AG10803 (cell line): ENCODE measurements around the gene AFF1.
A peak's percentile ranks its signal among the peaks of the same experiment; 100 is the strongest.

ENCODE experiments used
- DNase-seq: peaks from one replicate; pipeline ENCODE4 v3.0.0; 2010; ENCODE audit warnings: low read depth
- H3K4me3 ChIP-seq: 2 replicates; pipeline ENCODE4 v1.5.1; 2011; ENCODE audit warnings: mild to moderate bottlenecking, low read length, control low read depth
- TF ChIP-seq, protein P1 (sequence below): conservative IDR thresholded peaks from 2 replicates; pipeline ENCODE4 v1.5.1; 2011; ENCODE audit warnings: mild to moderate bottlenecking, low read length, control low read depth, inconsistent platforms

Gene AFF1

DNA sequence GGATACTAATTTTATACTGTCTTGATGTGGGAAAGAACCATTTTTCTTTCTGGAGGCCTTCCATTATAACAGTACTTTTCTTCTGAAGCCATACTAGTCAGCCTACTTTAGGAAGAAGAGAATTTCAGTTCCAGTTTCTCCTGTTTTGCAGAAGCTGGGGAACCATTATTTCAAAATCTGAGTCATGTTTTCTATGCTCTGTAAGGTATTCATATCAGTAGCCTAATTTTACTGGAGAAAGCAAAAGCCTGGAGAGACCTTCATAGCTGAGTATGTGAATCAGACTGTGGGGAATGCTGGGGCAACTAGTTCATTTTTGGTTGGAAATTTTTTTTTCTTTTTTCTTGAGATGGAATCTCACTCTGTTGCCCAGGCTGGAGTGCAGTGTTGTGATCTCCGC lies 22.4 kb downstream of the AFF1 start:
- H3K4me3 ChIP-seq = no peak overlapping the region
- DNase-seq = peak; percentile 78
- TF ChIP-seq, protein P1, sequence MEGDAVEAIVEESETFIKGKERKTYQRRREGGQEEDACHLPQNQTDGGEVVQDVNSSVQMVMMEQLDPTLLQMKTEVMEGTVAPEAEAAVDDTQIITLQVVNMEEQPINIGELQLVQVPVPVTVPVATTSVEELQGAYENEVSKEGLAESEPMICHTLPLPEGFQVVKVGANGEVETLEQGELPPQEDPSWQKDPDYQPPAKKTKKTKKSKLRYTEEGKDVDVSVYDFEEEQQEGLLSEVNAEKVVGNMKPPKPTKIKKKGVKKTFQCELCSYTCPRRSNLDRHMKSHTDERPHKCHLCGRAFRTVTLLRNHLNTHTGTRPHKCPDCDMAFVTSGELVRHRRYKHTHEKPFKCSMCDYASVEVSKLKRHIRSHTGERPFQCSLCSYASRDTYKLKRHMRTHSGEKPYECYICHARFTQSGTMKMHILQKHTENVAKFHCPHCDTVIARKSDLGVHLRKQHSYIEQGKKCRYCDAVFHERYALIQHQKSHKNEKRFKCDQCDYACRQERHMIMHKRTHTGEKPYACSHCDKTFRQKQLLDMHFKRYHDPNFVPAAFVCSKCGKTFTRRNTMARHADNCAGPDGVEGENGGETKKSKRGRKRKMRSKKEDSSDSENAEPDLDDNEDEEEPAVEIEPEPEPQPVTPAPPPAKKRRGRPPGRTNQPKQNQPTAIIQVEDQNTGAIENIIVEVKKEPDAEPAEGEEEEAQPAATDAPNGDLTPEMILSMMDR = no peak

DNA sequence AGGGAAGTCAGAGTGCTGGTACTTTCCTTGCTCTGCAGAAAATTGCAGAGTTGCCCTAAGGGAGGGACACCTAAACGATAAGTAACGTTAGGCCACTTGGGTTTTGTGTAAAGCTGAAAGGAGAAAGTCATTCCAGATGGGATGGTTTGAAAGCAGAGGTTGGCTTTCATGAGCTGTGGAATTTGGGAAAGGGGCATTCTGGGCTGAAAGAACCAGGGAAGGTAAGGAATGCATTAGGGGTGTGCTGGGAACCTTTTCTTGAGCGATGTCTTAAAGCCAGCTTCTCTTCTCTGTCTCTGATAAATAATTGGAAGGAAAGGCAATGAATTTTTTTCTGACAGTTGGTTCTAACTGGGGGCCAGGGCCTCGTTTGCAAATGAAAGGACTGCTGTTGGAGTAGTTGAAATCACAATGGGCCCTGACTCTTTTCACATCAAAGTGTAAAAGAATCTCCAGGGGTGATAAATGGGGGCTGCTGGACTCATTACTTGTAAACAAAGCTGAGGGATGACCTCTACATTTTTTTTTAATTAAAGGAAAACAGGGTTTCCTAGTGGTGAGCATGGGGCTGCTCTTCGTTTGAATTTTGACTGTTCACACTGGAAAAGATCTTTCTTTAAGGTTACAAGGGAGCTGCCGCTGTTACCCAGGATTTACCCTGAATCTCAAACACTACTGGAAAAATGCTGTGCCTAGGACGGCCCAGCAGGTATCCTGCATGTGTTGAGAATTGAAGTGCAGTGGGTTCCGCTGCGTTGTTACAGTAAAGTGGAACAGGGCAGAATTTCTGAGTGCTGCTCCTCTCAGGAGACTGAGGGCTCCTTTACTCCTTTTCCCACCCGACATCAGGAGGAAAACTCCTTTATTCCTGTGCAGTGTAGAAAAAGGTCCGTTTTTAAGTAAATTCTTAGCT lies 25.0 kb downstream of the AFF1 start:
- no peak overlapping the region for H3K4me3 ChIP-seq
- TF ChIP-seq, protein P1 = no peak
- DNase-seq = no peak

DNA sequence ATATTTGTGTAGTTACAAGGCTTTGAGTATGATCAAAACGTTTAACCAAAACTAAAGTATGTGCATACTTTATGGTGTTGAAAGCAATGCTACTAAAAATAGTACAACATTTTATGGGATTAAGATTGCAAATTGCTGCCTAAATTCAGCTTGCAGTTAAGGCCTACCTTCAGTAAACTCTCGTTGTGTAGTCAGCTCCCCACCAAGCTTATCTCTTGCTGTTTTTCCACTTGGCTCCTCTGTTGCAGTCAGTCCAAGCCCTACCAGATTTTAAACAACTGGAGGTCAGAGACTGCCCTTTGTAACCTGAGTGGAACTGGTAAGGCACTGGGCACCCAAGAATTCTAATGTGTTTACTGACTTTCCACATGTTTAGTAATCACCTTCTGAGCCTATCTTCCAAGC lies 25.7 kb downstream of the AFF1 start:
- TF ChIP-seq, protein P1 = no peak
- peak; percentile 48 for DNase-seq
- H3K4me3 ChIP-seq = no peak overlapping the region

DNA sequence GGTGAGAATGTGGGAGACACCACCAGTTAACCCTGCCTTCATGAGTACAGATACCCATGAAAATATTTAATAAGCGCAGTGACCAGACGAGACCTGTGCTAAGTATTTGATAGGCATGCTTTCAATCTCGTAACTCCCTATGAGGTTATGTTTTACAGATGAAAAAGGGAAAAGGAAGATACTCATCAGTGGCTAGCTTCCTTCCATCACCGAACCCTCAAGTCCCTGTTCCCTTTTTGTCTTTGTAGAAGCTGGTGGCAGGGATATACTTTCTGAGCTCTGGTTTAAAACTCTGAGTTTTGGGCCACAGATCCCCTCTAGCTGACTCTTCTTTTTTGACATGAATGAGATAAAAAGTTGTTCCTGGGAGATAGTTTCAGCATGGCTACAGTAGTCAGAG lies 26.3 kb downstream of the AFF1 start:
- DNase-seq = no peak
- TF ChIP-seq, protein P1 = no peak
- no peak overlapping the region for H3K4me3 ChIP-seq

DNA sequence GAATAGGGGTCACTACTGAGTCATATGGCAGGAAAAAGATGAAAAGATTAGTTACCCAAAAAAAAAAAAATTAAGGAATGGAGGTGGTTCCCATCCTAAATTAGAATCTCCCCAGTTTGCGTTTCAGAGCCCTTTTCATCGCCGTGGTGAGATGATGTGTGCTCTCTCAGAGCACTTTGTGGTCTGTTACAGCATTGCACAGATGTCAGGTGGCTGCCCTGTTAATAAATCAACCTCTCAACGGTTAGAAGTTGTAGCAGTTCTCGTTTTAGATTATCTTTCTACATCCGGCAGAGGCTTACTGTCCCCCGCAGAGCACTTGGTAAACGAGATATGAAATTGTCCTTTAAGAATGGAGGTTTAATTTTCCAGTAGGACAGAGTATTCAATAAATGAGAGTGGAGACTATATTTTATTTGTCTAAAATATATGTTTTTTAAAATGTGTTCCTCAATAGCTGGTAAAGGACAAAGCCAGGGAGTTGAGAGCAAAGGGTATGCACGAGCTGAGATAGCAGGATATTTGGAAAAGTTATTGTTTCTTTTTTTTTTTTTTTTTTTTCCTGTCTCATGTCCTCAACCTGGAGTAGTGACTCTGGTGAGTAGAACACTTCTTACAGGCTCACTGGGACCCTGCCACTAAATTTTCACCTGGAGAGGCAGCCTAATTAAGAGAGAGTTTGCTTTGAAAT lies 26.9 kb downstream of the AFF1 start:
- peak; percentile 64 for DNase-seq
- TF ChIP-seq, protein P1 = no peak
- no peak overlapping the region for H3K4me3 ChIP-seq

DNA sequence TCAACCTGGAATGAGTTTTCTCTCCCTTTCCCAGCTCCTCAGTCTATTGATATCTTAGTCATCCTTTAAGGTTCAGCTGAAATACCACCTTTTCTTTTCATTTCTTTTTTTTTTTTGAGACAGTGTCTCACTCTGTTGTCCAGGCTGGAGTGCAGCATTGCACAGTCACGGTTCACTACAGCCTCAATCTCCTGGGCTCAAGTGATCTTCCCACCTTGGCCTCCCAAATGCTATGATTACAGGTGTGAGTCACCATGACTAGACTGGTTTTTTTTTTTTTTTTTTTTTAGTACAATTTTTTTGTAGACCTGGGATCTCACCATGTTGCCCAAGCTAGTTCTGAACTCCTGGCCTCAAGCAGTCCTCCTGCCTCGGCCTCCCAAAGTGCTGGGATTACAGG lies 28.9 kb downstream of the AFF1 start:
- no peak for DNase-seq
- no peak overlapping the region for H3K4me3 ChIP-seq
- TF ChIP-seq, protein P1 = no peak
